GM12801 (cell line): ENCODE data around the gene CDRT4.

ENCODE experiments used
- CTCF ChIP-seq: IDR thresholded peaks from one replicate; pipeline ENCODE4 v1.5.1; 2011; ENCODE audit warnings: control low read depth; ENCODE audit not compliant: insufficient read length; ENCODE audit errors: extremely low read depth

Gene CDRT4

GRCh38 chr17:15510361-15510760, 42.9 kb upstream of the CDRT4 start:
- TF ChIP-seq CTCF = no peak

- TF ChIP-seq CTCF = no peak
Observed at GRCh38 chr17:15509095-15509494, 41.7 kb upstream of the CDRT4 start.

GRCh38 chr17:15508466-15508865, 41.0 kb upstream of the CDRT4 start:
- no peak for TF ChIP-seq CTCF

- no peak for TF ChIP-seq CTCF
Observed at GRCh38 chr17:15507896-15508295, 40.5 kb upstream of the CDRT4 start.

- no peak for TF ChIP-seq CTCF
Observed at GRCh38 chr17:15507001-15507400, 39.6 kb upstream of the CDRT4 start.

GRCh38 chr17:15503731-15504130, 36.3 kb upstream of the CDRT4 start:
- no peak for TF ChIP-seq CTCF

- no peak for TF ChIP-seq CTCF
Observed at GRCh38 chr17:15502369-15503112, 35.1 kb upstream of the CDRT4 start.
